Sigmoid colon (tissue), 4 donors: Measurements from ENCODE around the gene GSK3B.

ENCODE experiments used
- EP300 ChIP-seq, 4 donors: sonication (generic); formaldehyde crosslinking; IDR thresholded peaks; one replicate each; pipeline ENCODE4 v1.6.1; 2017; ENCODE audit warnings: antibody characterized with exemption in 4 of 4
- POLR2A ChIP-seq, 2 donors: fragments of 450-650 bp; IDR thresholded peaks; one replicate each; pipeline ENCODE4 v1.6.1; 2016; ENCODE audit warnings: antibody characterized with exemption in 2 of 2, mild to moderate bottlenecking in 2 of 2, moderate library complexity in 2 of 2

- TF ChIP-seq POLR2A (IDR thresholded peaks at IDR 0.05) (no peak), EP300 (IDR thresholded peaks at IDR 0.05) (no peak)
These were observed 169.8 kb downstream of the GSK3B start for GRCh38 chr3:119924111-119925094.
